SK-N-SH (cell line): ENCODE measurements around the gene TRIM14. TPM values are rescaled to one million over a fixed set of nuclear protein-coding genes. Genes with fewer than 3 reads are reported as not detected.

Source experiments
- CTCF ChIA-PET: fragments of 300-600, 350-600 bp; formaldehyde crosslinking; extraction: SDS; loops from one replicate; lab custom pipeline; 2021; lab: Yijun Ruan, JAX
- POLR2A ChIA-PET: fragments of 350-600 bp; sonication (Branson Sonifier 250); formaldehyde crosslinking; extraction: SDS; loops from one replicate; lab custom pipeline; 2020; ENCODE audit warnings: antibody characterized with exemption, inconsistent platforms; lab: Yijun Ruan, JAX
- DNase-seq: peaks from one replicate; pipeline ENCODE4 v3.0.0; 2012
- H2AFZ ChIP-seq: fragments of 200-600 bp; sonication (generic); 2 replicates; pipeline ENCODE4 v1.8.1; 2016; ENCODE audit warnings: antibody characterized with exemption, mild to moderate bottlenecking, low read depth
- H3F3A ChIP-seq: fragments of 200-600 bp; sonication (generic); replicated peaks from 2 replicates; pipeline ENCODE3; 2016; ENCODE audit warnings: antibody characterized with exemption, mild to moderate bottlenecking; ENCODE audit not compliant: insufficient read depth
- H3K27ac ChIP-seq, 2 experiments: fragments of 200-500 bp in 1 of 2; fragments of 200-600 bp in 1 of 2; sonication (Bioruptor generic) in 1 of 2; sonication (generic), shearing (Covaris generic) in 1 of 2; 2 replicates each; pipeline versions ENCODE4 v1.5.1 to v1.6.1; 2014 to 2016; ENCODE audit warnings: low read depth in 2 of 2, inconsistent platforms in 1 of 2, low read length in 1 of 2, mild to moderate bottlenecking in 1 of 2, mixed read lengths in 1 of 2
- H3K27me3 ChIP-seq: fragments of 200-600 bp; sonication (generic), shearing (Covaris generic); 2 replicates; pipeline ENCODE4 v1.6.1; 2016; ENCODE audit warnings: mixed run types; ENCODE audit not compliant: insufficient read depth
- H3K36me3 ChIP-seq, 2 experiments: fragments of 200-500 bp in 1 of 2; fragments of 200-600 bp in 1 of 2; sonication (Bioruptor generic) in 1 of 2; sonication (generic) in 1 of 2; replicated peaks in 1 of 2; 2 replicates each; pipeline versions ENCODE3 to v1.5.1; 2014 to 2016; ENCODE audit warnings: low read length in 1 of 2, mild to moderate bottlenecking in 1 of 2; ENCODE audit not compliant: insufficient read depth in 2 of 2, control insufficient read depth in 1 of 2
- H3K4me1 ChIP-seq, 2 experiments: fragments of 200-500 bp in 1 of 2; fragments of 200-600 bp in 1 of 2; sonication (Bioruptor generic) in 1 of 2; sonication (generic), shearing (Covaris generic) in 1 of 2; 2 replicates each; pipeline versions ENCODE4 v1.5.1 to v1.6.1; 2014 to 2016; ENCODE audit warnings: low read depth in 1 of 2, low read length in 1 of 2, mixed run types in 1 of 2; ENCODE audit not compliant: insufficient read depth in 2 of 2, control insufficient read depth in 1 of 2
- H3K4me2 ChIP-seq: fragments of 200-600 bp; sonication (generic), shearing (Covaris generic); 2 replicates; pipeline ENCODE4 v1.6.1; 2017; ENCODE audit warnings: mixed run types
- H3K4me3 ChIP-seq, 2 experiments: fragments of 200-500 bp in 1 of 2; fragments of 200-600 bp in 1 of 2; sonication (Bioruptor generic) in 1 of 2; sonication (generic), shearing (Covaris generic) in 1 of 2; 2 replicates each; pipeline versions ENCODE4 v1.5.1 to v1.8.1; 2014 to 2016; ENCODE audit warnings: low read depth in 2 of 2, inconsistent platforms in 1 of 2, low read length in 1 of 2, mild to moderate bottlenecking in 1 of 2, mixed read lengths in 1 of 2, moderate library complexity in 1 of 2
- H3K79me2 ChIP-seq: fragments of 200-600 bp; sonication (generic); 2 replicates; pipeline ENCODE4 v1.8.1; 2017; ENCODE audit warnings: mild to moderate bottlenecking; ENCODE audit not compliant: insufficient read depth
- H3K9ac ChIP-seq: fragments of 200-600 bp; sonication (generic); 2 replicates; pipeline ENCODE4 v1.6.1; 2017; ENCODE audit warnings: mixed run types
- H3K9me2 ChIP-seq: fragments of 200-600 bp; sonication (generic); 2 replicates; pipeline ENCODE4 v1.6.1; 2017; ENCODE audit warnings: mixed run types
- H3K9me3 ChIP-seq: fragments of 200-600 bp; sonication (generic); 2 replicates; pipeline ENCODE4 v1.6.1; 2017; ENCODE audit warnings: mixed run types, mild to moderate bottlenecking, moderate library complexity
- H4K20me1 ChIP-seq: fragments of 200-600 bp; sonication (generic); 2 replicates; pipeline ENCODE4 v1.6.1; 2017; ENCODE audit warnings: mild to moderate bottlenecking, mixed run types; ENCODE audit not compliant: insufficient read depth
- ELF1 ChIP-seq: IDR thresholded peaks from 2 replicates; pipeline ENCODE4 v1.4.0; 2012
- EZH2phosphoT487 ChIP-seq: fragments of 200-600 bp; sonication (generic); IDR thresholded peaks from 2 replicates; pipeline ENCODE4 v1.6.1; 2017; ENCODE audit warnings: low read depth, mixed run types, mild to moderate bottlenecking, antibody characterized with exemption, moderate library complexity, borderline replicate concordance
- FOXJ3 ChIP-seq: sonication (generic); formaldehyde crosslinking; IDR thresholded peaks from 2 replicates; pipeline ENCODE4 v1.5.1; 2020; ENCODE audit warnings: mild to moderate bottlenecking, missing genetic modification reagents
- FOXM1 ChIP-seq: IDR thresholded peaks from 2 replicates; pipeline ENCODE4 v1.4.0; 2012; ENCODE audit warnings: low read depth, mild to moderate bottlenecking
- IRF3 ChIP-seq: fragments of 150-350 bp; IDR thresholded peaks from 2 replicates; pipeline ENCODE4 v1.6.1; 2016; ENCODE audit warnings: mild to moderate bottlenecking, low read depth, low read length
- JUND ChIP-seq: IDR thresholded peaks from 2 replicates; pipeline ENCODE4 v1.4.0; 2012
- MAX ChIP-seq: IDR thresholded peaks from 2 replicates; pipeline ENCODE4 v1.4.0; 2012; ENCODE audit warnings: low read depth
- NFIC ChIP-seq: IDR thresholded peaks from 2 replicates; pipeline ENCODE4 v1.4.0; 2012; ENCODE audit warnings: borderline replicate concordance
- NRF1 ChIP-seq: IDR thresholded peaks from 2 replicates; pipeline ENCODE4 v1.6.1; 2012; ENCODE audit warnings: low read depth, mild to moderate bottlenecking, low read length
- RCOR1 ChIP-seq: fragments of 150-350 bp; IDR thresholded peaks from 2 replicates; pipeline ENCODE4 v1.6.1; 2017; ENCODE audit warnings: antibody characterized with exemption, low read length
- REST ChIP-seq: IDR thresholded peaks from 2 replicates; pipeline ENCODE4 v1.6.1; 2012; ENCODE audit warnings: mild to moderate bottlenecking, low read depth, low read length, moderate library complexity
- SIN3A ChIP-seq: IDR thresholded peaks from 2 replicates; pipeline ENCODE4 v1.6.1; 2012; ENCODE audit warnings: low read depth, mild to moderate bottlenecking, low read length, moderate library complexity, borderline replicate concordance
- TCF12 ChIP-seq: IDR thresholded peaks from 2 replicates; pipeline ENCODE4 v1.4.0; 2012
- TEAD4 ChIP-seq: IDR thresholded peaks from 2 replicates; pipeline ENCODE4 v1.4.0; 2012; ENCODE audit warnings: mild to moderate bottlenecking, borderline replicate concordance; ENCODE audit not compliant: insufficient read depth
- YY1 ChIP-seq: IDR thresholded peaks from 2 replicates; pipeline ENCODE4 v1.4.0; 2012; ENCODE audit warnings: low read depth, mild to moderate bottlenecking
- WGBS: methylation state at CpG from one replicate; pipeline ENCODE4 v1.1.6; 2017; ENCODE audit warnings: low lambda C conversion rate; 5-methylcytosine and 5-hydroxymethylcytosine counted together
- polyA plus RNA-seq, 3 experiments: library from polyadenylated mRNA; depleted of rRNA; stranded (reverse); fragments of >200 nt; gene quantifications; 2 replicates each; pipeline ENCODE4 v1.2.3, GENCODE V29; 2012

The TRIM14 gene
- polyA plus RNA-seq, 1 of the 3 experiments (the other 2 are of a cell fraction): 15.3 TPM

- H3K27me3 ChIP-seq: no peaks in the 10 kb centered on the region
- H3K4me1 ChIP-seq: no peaks in the 10 kb centered on the region
- no peak overlapping the region for H3K4me3 ChIP-seq
- H3K27ac ChIP-seq: no peak overlapping the region
- no peaks in the 10 kb centered on the region for H3K36me3 ChIP-seq
- 50% methylated on average over 1 of the region's 1 CpG for WGBS
- H3K9me3 ChIP-seq: no peaks in the 10 kb centered on the region
- no peak for DNase-seq
- no peaks in the 10 kb centered on the region for H3K79me2 ChIP-seq
- TF ChIP-seq FOXJ3 (no peak), ELF1 (no peak), FOXM1 (no peak), NRF1 (no peak), JUND (no peak), TEAD4 (no peak), RCOR1 (no peak), YY1 (no peak), MAX (no peak), SIN3A (no peak), REST (no peak), TCF12 (no peak)
- no peaks in the 10 kb centered on the region for H4K20me1 ChIP-seq
- CTCF ChIA-PET: no interaction called here
- H3K9me2 ChIP-seq: no peaks in the 10 kb centered on the region
- H3K9ac ChIP-seq: no peak overlapping the region
- H3F3A ChIP-seq: no peaks in the 10 kb centered on the region
- no peak overlapping the region for H2AFZ ChIP-seq
- POLR2A ChIA-PET: no interaction called here
- H3K4me2 ChIP-seq: no peak overlapping the region
These were observed 69.5 kb downstream of the TRIM14 start for GRCh38 chr9:98049288-98050072.

- ChIA-PET POLR2A (no interaction called here), CTCF (interaction anchor here (1.0 to 2.7 kb wide), 3 partner anchors 12 to 209 kb away, joined by 3 to 10 read pairs (median 10); partner anchors contain the start of genes TBC1D2 and TRMO)
- no peaks in the 10 kb centered on the region for H3K9me2 ChIP-seq
- no peaks in the 10 kb centered on the region for H3K79me2 ChIP-seq
- H3K9me3 ChIP-seq: no peaks in the 10 kb centered on the region
- no peaks in the 10 kb centered on the region for H3K4me1 ChIP-seq
- no peak overlapping the region for H3K4me2 ChIP-seq
- H2AFZ ChIP-seq: no peak overlapping the region
- no peaks in the 10 kb centered on the region for H3F3A ChIP-seq
- no peak for TF ChIP-seq NFIC
- no peak for TF ChIP-seq NRF1
- no peak for TF ChIP-seq EZH2phosphoT487
- no peak for TF ChIP-seq YY1
- TF ChIP-seq TEAD4: no peak
- TF ChIP-seq IRF3: no peak
- no peak for TF ChIP-seq JUND
- H3K9ac ChIP-seq: no peak overlapping the region
- H3K27me3 ChIP-seq: no peaks in the 10 kb centered on the region
- no peak overlapping the region for H3K4me3 ChIP-seq
- WGBS: 76% methylated on average over 5 of the region's 5 CpGs
- no peaks in the 10 kb centered on the region for H3K36me3 ChIP-seq
- no peak overlapping the region for H3K27ac ChIP-seq
- no peaks in the 10 kb centered on the region for H4K20me1 ChIP-seq
- DNase-seq: no peak
These were observed 72.0 kb downstream of the TRIM14 start for GRCh38 chr9:98047002-98047401.
